ENCODE data around the gene LGALS12.
"Not testable (repeated sequence)": the region's sequence is repeated elsewhere in the genome, so short reads cannot be mapped to it uniquely, and the experiment has no call there.

Gene LGALS12

DNA sequence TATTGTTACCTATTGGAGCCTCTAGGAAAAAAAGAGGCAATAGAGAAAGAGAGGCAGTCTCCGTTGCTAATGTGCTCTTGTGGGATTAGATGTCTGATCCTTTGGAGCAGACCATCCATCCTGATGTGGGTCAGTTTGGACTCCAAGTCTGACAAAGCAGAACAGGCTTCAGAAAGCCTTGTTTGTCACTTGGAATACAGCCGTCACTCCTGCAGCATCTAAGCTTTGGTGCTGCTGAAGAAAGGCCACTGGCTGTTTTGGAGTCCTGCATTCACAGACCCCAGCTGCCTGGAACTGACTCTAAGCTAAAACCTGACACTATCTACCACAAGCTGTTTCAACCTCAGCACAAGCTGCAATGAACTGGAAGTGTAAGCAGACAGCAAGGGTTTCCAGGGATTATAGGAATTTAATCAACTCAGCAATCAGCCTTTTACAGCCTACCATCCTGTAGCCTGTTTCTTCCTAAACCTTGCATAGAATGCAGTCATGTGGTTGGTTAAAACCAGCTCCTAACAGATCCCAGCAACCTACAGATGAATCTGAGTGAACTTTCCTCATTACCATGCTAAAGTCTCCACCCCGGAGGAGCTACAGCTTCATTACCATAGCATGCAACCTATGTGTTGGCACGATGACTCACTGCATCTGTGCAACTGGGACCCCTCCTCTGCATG is 27.1 kb downstream of the LGALS12 start:
- DNase-seq (ENCODE audit: low read depth), result no peak

DNA sequence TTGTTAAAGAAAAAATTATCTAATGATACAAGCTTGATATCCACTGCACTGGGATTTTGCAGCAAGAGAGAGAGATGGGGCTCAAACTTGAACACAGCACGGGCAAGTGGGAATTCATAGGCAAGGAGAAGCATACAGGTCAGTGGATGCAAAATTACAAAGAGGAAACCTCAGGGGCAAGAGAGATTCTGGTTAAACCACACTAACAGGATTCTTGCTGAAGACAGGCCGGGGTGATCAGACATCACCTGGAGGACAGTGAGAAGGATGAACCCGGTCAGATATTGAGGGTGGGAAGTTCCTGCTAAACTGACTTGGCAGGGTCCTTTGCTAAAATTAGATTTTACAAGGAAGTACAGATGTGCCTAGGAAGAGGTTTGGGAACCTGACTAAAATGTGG is 28.2 kb downstream of the LGALS12 start:
- DNase-seq (ENCODE audit: low read depth), result no peak

DNA sequence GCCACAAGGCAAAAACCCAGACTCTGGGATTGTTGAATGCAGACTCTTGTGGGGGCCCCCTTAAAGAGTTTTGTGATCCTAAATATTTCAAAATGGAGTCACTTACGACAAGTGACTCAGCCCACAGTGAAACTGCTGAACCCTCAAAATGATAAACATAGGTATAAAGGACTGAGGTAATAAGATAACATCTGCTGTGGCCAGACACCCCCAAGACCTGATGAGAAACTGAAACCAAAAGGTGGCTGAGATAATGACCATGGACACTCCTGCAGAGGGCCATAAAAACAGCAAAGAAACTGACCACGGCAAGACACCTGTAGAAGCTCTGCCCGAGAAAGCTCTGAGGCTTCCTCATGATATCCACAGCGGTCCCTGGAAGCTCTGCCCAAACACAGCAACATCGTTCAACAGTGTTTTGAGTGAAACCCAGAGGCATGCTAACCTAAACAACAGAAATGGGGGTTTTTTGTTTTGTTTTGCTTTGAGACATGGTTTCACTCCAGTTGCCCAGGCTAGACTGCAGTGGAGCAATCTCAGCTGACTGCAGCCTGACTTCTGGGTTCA is 29.1 kb downstream of the LGALS12 start:
- no peak for DNase-seq (ENCODE audit: low read depth)

DNA sequence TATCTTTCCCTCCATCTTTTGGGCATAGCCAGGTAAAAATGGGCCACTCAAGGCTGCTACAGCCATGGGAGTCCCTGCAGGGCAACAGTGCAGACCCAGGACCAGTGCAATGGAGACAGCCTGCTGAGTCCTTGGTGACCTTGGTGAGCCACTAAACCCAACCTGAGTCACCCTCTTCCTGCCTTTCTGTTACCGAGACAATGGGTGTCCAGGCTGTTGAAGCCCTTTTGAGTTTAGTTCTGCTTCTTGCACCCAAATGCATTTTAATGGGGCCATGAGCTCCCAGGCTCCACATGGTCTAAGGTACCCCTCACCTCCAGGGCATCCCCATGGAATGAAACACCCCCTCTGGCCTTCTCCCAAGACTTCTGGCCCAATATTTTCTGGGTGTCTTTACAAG is 29.9 kb downstream of the LGALS12 start:
- no peak for DNase-seq (ENCODE audit: low read depth)

DNA sequence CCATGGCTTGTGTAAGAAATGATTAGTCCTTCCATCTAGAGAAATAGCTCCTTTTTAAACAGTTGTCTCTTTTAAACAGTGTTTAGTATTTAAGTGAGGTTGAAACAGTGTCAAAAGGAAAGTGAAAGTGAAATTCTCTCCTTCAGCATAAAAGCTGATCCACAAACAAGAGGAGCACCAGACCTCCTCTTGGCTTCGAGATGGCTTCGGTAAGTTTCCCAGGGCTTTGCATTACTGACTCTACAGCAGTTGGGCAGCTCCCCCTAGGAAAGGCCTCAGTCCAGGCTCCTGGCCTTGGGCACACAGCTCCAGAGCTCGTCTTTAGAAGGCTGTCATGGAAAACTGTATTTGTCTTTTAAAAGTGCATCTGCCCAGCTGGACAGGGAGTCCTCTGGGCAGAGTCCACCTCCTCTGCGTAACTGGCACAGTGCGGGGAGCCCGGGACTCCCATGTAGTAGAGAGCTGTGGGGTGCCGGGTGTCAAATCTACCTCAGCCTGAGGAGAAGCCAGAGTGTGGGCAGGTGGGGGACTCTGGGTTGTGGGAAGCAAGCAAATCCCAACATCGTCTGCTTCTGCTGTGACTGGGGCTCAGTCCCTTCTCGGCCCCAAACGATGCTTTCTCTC is 30.9 kb downstream of the LGALS12 start, which contains the start of gene PLAAT4:
Gene PLAAT4, plus strand, starts transcription at position 140 of the 624 bp plus-strand sequence. Its CDS starts 61 bp downstream, at position 201.
- DNase-seq (ENCODE audit: low read depth), result no peak

DNA sequence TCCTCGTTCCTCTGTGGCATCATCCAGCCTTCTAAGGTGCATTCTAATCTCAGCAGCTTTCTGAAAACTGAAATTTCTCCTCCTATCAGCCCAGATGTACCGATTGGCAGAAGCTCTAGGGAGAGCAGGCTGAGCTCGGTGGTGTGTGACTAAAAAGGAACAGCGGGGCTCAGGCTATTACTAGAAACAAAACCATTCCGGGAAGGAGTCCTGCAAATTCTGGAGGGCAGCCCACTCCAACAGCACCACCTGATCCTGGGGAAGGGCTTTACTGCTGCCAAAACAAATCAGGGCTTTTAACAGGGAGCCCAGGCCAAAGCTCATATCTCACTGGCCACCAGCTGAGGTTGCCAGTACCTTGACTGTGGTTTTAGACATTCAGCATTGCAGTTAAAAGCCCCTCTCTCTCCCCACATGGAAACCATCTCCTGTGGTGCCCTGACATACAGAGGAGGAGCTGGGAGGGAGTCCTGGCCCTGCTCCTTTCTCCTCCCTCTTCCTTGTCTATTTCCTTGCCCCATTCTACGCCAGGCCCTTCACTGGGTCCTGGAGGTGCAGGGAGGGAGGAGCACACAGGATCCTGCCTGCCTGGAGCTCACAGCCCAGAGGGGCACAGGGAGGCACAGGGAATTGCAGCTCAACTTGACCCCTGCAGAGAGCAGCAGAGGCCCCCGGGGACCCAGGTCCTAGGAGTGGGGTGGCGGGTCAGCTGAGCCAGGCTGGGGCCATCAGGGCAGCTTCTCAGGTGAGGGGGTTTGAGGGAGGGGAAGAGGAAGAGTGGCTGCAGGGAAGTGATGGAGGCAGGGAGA is 31.6 kb downstream of the LGALS12 start:
- no peak for DNase-seq (ENCODE audit: low read depth)

DNA sequence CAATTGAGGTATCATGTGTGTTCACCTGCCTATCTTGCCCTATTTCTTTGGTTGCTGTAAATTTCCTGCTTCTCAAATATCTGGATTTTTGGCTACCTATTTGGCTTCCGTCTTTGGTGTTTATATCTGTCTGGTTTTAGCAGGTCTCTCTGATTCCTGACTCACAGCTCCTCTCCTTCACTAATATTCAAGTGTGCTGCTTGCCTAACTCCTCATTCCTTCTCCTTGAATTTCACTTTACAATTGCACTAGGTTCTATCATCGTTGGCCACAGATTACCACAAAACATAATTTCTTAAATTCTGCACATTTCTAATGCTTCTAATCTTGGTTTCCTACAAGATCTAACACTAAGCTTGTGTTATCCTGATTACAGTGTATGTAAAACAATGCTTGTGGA is 36.6 kb downstream of the LGALS12 start:
- not testable (repeated sequence) for DNase-seq (ENCODE audit: low read depth)

DNA sequence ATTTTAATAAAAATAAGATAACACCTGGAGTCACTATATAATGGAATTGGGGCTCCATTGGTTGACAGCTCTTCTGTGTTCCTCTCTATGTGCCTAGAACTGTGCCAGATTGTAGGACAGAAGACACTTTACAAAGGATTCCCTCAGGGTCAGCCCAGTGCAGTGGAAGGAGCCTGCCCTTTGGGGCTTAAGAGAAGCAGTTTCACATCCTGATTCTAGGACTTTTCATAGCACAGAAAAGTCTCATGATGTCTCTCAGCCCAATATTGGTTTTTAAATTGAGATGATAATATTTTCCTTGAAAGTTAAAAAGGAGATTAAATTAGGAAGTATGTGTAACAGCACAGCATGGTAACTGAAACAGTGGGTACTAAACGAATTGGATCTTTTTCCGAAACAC is 37.8 kb downstream of the LGALS12 start:
- no peak for DNase-seq (ENCODE audit: low read depth)

DNA sequence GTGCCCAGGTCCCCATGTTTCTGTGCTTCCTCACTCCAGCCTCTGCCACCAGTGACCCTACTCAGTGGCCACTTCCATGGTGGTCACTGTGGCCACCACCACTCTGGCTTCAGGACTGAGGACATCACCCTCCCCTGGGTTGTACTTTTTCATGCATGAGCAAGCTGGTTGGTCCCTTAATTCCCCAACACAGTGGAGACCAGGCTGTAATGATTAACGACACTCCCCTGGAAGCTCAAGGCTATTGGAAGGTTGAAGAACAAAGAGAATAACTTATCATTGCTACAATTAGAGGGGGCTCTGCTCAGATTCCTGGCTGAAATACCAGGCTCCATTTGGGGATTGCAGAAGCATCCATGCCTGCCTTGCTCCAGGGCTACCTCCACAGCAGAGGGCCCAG is 41.2 kb downstream of the LGALS12 start:
- DNase-seq (ENCODE audit: low read depth), result no peak

DNA sequence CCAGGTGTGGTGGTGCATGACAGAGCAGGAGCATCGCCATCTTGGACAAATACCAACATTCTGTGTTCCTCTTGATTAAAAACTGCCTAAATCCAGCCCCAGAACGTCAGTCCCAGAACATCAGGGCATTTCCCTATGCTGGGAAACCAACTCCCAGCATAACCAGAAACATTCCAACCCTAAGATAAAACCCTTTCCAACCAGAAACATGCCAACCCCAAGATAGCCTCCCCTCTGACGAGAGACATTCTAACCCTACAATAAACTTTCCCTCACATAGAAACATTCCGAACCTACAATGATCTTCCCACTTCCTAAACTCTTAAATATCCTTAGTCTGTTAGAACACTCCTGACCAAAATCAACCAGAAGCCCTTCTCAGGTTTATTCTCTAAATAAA is 42.3 kb downstream of the LGALS12 start:
- no peak for DNase-seq (ENCODE audit: low read depth)

DNA sequence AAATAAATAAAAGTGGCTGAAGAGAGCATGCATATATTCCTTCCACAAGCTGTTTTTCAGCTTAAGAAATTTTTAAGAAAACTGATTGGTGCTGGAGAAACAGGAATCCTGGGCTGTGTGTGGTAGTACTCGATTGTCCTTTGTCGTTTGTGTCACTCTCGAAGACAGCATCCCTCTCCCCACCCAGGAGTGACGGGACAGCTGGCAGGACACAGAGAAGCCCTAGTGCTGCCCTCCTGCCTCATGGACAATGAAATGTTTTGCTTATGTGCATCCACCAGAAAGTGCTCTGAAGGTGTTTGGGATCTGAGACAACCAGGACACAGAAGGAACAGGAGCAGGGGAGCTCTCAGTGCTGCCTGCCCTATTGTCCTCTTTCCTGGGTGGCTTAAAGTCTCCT is 43.5 kb downstream of the LGALS12 start:
- DNase-seq (ENCODE audit: low read depth), result no peak

DNA sequence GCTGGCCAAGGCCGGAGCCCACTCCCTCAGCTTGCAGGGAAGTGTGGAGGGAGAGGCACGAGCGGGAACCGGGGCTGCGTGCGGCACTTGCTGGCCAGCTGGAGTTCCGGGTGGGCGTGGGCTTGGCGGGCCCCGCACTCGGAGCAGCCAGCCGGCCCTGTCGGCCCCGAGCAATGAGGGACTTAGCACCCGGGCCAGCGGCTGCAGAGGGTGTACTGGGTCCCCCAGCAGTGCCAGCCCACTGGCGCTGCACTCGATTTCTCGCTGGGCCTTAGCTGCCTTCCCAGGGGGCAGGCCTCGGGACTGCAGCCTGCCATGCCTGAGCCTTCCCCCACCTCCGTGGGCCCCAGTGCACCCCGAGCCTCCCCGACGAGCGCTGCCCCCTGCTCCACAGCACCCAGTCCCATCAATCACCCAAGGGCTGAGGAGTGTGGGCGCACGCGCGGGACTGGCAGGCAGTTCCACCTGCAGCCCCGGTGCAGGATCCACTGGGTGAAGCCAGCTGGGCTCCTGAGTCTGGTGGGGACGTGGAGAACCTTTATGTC is 44.3 kb downstream of the LGALS12 start:
- DNase-seq (ENCODE audit: low read depth), result not testable (repeated sequence)

DNA sequence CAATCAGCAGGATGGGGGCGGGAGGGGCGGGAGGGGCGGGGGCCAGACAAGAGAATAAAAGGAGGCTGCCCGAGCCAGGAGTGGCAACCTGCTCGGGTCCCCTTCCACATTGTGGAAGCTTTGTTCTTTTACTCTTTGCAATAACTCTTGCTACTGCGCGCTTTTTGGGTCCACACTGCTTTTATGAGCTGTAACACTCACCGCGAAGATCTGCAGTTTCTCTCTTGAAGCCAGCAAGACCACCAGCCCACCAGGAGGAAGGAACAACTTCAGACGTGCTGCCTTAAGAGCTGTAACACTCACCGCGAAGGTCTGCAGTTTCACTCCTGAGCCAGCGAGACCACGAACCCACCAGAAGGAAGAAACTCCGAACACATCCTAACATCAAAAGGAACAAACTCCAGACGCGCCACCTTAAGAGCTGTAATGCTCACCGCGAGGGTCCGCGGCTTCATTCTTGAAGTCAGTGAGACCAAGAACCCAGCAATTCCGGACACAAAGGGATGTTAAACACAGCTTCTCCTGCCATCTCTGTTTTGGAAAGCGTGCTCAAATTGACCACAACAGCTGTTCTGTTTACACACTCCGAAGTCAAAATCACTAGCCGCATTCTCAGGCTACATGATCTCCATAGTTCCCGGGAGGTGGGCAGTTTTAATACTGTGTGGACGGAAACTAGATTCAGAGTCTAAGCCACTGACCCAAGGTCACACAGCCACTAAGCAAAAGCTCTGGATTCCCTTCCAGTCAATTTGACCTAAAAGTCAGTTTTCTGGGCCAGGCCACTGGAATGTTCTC is 45.4 kb downstream of the LGALS12 start:
- no peak for DNase-seq (ENCODE audit: low read depth)

DNA sequence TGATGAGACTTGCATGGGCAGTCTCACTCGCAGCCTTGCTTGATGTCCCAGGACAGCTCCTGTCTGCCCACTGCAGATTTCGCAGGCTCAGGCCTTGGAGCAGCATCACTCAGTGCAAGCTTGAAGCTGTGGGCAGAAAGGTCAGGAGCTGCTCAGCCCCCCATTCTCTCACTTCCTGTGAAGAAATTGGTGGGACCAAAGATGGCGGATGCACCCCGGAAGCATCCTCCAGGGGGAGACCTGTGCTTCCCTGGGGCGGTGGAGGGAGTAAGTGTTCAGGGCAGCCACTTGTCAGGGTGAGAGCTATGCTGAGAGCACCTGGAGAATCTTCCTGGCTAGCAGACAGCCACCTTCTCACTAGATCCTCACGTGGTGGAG is 46.0 kb downstream of the LGALS12 start:
- DNase-seq (ENCODE audit: low read depth), result no peak

DNA sequence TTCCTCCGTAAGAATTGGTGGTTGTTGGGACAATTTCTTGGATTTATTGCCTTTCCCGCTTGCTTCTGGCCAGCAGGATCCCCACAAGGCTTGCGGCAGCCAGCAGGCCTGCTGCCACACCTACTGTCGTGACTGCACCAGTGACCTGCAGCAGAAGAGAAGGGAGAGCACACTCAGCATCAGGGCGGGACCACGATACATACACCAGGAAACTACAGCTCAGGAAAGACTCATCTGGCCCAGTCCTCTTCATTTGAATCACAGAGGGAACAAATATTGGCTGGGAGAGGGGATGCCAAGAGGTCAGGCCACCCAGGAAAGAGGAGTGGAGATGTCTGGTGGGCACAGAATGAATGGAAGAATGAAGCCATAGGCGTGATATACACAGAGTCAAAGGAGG is 47.0 kb downstream of the LGALS12 start:
- DNase-seq (ENCODE audit: low read depth), result no peak

DNA sequence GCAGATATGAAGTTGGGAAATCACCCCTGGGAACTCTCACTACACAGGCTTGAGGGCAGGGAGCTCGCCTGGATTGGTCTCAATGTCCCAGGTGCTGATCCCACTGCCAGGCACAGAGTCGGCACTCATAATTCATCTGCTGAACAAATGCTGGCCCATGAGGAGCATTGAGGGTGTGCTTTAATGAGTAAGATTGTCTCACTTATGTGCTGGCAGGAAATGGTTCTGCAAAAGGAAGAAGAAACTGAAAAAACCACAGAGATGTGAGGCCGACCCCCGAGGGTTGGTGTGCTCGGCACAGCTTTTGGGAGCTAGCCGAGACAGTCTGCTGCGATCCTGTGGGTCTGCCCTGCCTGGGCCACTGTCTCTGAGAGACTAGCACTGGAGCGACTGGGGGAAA is 47.9 kb downstream of the LGALS12 start:
- DNase-seq (ENCODE audit: low read depth), result no peak

DNA sequence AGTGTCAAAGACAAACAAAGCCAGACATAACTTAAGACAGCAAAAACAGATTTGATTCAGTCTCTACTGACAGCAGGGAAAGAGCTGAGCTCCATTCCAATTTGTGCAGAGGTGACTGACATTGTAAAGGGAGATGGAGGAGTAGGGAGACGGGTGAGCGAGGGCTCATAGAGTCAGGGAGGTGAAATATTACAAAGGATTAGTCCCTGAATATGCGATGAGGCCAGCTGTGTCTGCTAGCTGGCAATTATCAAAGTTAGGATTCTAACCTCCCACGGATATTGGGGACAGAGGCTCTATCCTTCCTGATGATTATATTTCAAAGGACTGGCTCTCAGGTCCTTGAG is 49.0 kb downstream of the LGALS12 start:
- DNase-seq (ENCODE audit: low read depth), result no peak

DNA sequence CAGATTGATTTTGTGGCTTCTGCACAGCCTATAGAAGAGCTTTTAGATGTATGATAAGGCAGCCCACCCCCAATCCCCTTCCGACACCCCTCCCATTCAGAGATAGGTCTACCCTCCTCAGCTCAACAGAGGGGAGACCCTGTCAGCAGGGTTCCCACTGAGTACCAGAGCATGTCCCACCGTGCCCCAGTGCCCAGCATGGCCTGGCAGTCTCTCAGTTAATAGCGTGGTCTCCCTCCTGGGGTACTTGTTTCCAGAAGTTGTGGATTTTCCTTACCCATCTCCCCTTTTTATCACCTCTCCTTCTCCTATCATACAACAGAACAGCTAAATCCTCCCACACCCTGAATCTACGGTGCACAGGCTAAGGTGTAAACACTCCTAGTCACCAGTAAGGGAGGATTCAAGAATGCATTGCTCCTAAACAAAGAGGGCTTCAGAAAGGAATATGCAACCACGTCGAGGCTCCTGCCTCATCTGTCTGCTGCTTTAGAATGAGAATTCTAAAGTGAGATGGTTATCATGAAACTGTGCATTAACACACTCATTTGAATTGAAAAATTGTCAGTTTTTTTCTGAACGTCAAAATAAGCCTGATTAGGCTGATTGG is 50.6 kb downstream of the LGALS12 start:
- DNase-seq (ENCODE audit: low read depth), result no peak

DNA sequence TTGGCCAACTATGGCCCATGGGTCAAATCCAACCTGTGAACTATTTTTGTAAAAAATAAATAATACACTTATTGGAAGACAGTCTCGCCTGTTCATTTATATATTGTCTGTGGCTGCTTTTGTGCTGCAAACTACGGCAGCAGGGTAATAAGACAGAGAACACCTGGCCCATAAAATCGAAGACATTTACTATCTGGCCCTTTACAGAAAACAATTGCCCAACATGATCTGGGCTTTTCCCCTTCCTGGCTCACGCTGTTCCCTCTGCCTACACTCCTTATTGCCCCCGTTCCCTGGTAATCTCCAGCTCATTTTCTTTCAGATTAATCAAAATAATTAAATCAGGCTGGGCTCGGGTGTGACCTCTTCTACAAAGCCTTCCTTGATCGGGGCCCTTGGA is 51.7 kb downstream of the LGALS12 start:
- DNase-seq (ENCODE audit: low read depth), result no peak

DNA sequence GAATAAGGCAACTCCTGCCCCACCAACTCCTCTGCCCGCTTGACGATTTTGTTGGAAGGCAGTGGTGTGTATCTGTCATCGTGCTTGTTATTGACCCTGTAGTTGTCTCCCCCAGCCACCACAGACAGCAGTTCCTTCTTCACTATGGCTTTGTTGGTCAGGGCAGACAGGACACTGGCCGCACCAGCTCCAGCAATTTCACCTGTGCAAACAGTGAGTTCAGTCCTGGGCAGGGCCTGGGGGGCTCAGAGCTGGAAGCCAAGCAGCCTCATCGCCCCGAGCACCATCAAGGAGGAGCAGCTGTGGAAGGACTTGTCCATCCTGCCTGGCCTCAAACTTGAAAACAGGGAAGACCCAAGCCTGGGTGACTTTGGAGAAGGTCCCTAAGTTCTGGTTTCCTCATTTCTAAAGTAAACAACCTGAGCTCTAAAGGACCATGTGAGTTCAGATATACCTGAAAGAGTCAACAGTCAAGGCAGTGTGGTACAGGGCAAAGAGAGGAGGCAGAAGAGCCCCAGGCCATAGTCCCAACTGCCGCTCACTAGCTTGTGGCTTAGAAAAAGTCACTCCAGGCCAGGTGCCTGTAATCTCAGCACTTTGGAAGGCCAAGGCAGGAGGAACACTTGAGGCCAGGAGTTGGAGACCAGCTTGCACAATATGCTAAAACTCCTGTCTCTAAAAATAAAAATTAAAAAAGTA is 52.7 kb downstream of the LGALS12 start:
- DNase-seq (ENCODE audit: low read depth), result no peak

Measured in activated T-cell treated with anti-CD3 and anti-CD28 coated beads for 48 hours (primary cell).